ENCODE data around the gene PUS7L. TPM values are rescaled to one million over a fixed set of nuclear protein-coding genes. Genes with fewer than 3 reads are reported as not detected.

Gene PUS7L
- total RNA-seq, 1 donor from 2014 or later, result 5.6 TPM

GRCh38 chr12:43675048-43675904 is 83.3 kb downstream of the PUS7L start:
- DNase-seq (ENCODE audit: low read depth in 2 of 2), result no peak

GRCh38 chr12:43669373-43669772 is 89.2 kb downstream of the PUS7L start:
- no peak for DNase-seq (ENCODE audit: low read depth in 2 of 2)

Other genes with a start within 250 kb of the PUS7L start
- not detected in 2 replicates for gene ADAMTS20, start 206.6 kb downstream of the PUS7L start, total RNA-seq
- 11.7 and 14.3 TPM in 2 replicates for gene IRAK4, start 161 bp upstream of the PUS7L start, total RNA-seq
- gene TWF1, start 47.5 kb upstream of the PUS7L start, total RNA-seq, result 89.6 and 95.4 TPM in 2 replicates
- gene TMEM117, start 77.3 kb upstream of the PUS7L start, total RNA-seq, result 4.0 and 7.5 TPM in 2 replicates